Type B pancreatic cell (in vitro differentiated cells): ENCODE data around the gene WDR26. TPM values are rescaled to one million over a fixed set of nuclear protein-coding genes. Genes with fewer than 3 reads are reported as not detected.

Experiments used
- DNase-seq: peaks from one replicate; pipeline ENCODE4 v3.0.0; 2021; ENCODE audit warnings: mixed read lengths; ENCODE audit not compliant: unreplicated experiment; ENCODE audit errors: extremely low spot score
- H3K27ac Mint-ChIP-seq: 2 replicates; pipeline ENCODE4 v1.8.0; 2021; ENCODE audit warnings: mild to moderate bottlenecking, mixed read lengths
- H3K27me3 Mint-ChIP-seq: 2 replicates; pipeline ENCODE4 v1.8.0; 2021; ENCODE audit warnings: mixed read lengths
- H3K36me3 Mint-ChIP-seq: 2 replicates; pipeline ENCODE4 v1.8.0; 2021; ENCODE audit warnings: mixed read lengths
- H3K4me1 Mint-ChIP-seq: one replicate; pipeline ENCODE4 v1.8.0; 2021; ENCODE audit warnings: mixed read lengths; ENCODE audit not compliant: unreplicated experiment
- H3K4me3 Mint-ChIP-seq: 2 replicates; pipeline ENCODE4 v1.8.0; 2021; ENCODE audit warnings: mild to moderate bottlenecking, mixed read lengths
- H3K9me3 Mint-ChIP-seq: 2 replicates; pipeline ENCODE4 v1.8.0; 2021; ENCODE audit warnings: mixed read lengths
- total RNA-seq: library from RNA; stranded (reverse); gene quantifications from 2 replicates; pipeline ENCODE4 v1.2.1, GENCODE V29; 2021; ENCODE audit warnings: low replicate concordance
- TF ChIP-seq, protein P1 (sequence below): fragments of 200-600 bp; sonication (generic); conservative IDR thresholded peaks from 2 replicates; pipeline ENCODE4 v1.5.0; 2021; ENCODE audit warnings: antibody characterized with exemption, mild to moderate bottlenecking

The WDR26 gene
- total RNA-seq, 1 donor from 2014 or later, result 75.1 TPM

DNA sequence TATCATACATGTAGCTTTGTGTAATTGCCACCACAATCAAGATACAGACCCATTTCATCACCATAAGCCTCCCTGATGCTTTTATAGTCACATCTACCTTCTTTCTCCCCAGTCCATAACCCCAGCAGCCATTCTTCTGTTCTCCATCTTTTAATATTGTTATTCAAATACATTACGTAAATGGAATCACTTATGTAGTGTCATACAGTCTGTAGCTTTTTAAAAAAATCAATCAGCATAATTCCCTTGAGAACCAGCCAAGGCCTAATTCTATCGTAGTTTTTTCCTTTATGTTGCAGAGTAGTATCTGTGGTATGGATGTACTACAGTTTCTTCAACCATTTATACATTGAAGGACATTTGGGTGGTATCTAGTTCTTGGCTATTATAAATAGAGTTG lies 31.6 kb upstream of the WDR26 start:
- Mint-ChIP-seq H3K36me3 (no peaks in the 10 kb centered on the region), H3K27ac (no peak overlapping the region), H3K4me1 (no peaks in the 10 kb centered on the region), H3K4me3 (no peak overlapping the region), H3K27me3 (no peaks in the 10 kb centered on the region), H3K9me3 (no peaks in the 10 kb centered on the region)
- DNase-seq, result no peak
- TF ChIP-seq, protein P1, sequence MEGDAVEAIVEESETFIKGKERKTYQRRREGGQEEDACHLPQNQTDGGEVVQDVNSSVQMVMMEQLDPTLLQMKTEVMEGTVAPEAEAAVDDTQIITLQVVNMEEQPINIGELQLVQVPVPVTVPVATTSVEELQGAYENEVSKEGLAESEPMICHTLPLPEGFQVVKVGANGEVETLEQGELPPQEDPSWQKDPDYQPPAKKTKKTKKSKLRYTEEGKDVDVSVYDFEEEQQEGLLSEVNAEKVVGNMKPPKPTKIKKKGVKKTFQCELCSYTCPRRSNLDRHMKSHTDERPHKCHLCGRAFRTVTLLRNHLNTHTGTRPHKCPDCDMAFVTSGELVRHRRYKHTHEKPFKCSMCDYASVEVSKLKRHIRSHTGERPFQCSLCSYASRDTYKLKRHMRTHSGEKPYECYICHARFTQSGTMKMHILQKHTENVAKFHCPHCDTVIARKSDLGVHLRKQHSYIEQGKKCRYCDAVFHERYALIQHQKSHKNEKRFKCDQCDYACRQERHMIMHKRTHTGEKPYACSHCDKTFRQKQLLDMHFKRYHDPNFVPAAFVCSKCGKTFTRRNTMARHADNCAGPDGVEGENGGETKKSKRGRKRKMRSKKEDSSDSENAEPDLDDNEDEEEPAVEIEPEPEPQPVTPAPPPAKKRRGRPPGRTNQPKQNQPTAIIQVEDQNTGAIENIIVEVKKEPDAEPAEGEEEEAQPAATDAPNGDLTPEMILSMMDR, result no peak

DNA sequence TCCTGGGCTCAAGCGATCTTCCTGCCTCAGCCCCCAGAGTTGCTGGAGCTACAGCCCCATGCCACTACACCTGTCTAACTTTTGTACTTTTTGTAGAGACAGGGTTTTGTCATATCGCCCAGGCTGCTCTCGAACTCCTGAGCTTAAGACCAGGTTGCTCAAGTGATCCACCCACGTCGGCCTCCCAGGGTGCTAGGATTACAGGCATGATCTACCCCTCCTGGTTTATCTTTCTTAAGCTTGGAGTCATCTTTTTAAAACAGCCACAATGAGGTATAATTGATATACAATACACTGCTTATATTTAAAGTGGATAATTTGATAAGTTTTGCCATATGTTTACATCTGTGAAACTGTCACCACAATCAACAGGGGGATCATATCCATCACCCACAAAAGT lies 25.4 kb upstream of the WDR26 start:
- H3K36me3 Mint-ChIP-seq, result no peaks in the 10 kb centered on the region

GRCh38 chr1:224458996-224459395 lies 24.4 kb upstream of the WDR26 start:
- Mint-ChIP-seq H3K9me3 (no peaks in the 10 kb centered on the region), H3K4me1 (peaks cover 12% of the 10 kb centered on the region), H3K4me3 (no peak overlapping the region), H3K27ac (no peak overlapping the region), H3K36me3 (no peaks in the 10 kb centered on the region), H3K27me3 (no peaks in the 10 kb centered on the region)
- TF ChIP-seq, protein P1, result no peak
- no peak for DNase-seq

More for the DNA sequence above, 25.4 kb upstream of the WDR26 start:
- H3K27ac Mint-ChIP-seq, result no peak overlapping the region
- no peaks in the 10 kb centered on the region for H3K27me3 Mint-ChIP-seq
- no peak overlapping the region for H3K4me3 Mint-ChIP-seq
- H3K9me3 Mint-ChIP-seq, result no peaks in the 10 kb centered on the region
- no peak for DNase-seq
- TF ChIP-seq, protein P1, result no peak
- peaks cover 12% of the 10 kb centered on the region for H3K4me1 Mint-ChIP-seq

- H3K27ac Mint-ChIP-seq, result no peak overlapping the region
- H3K4me1 Mint-ChIP-seq, result peaks cover 12% of the 10 kb centered on the region
- no peaks in the 10 kb centered on the region for H3K27me3 Mint-ChIP-seq
- no peak overlapping the region for H3K4me3 Mint-ChIP-seq
- no peaks in the 10 kb centered on the region for H3K9me3 Mint-ChIP-seq
- TF ChIP-seq, protein P1, result no peak
- DNase-seq, result no peak
- no peaks in the 10 kb centered on the region for H3K36me3 Mint-ChIP-seq
These were observed 23.7 kb upstream of the WDR26 start for GRCh38 chr1:224458296-224458695.

- Mint-ChIP-seq H3K9me3 (no peaks in the 10 kb centered on the region), H3K27me3 (no peaks in the 10 kb centered on the region), H3K36me3 (no peaks in the 10 kb centered on the region), H3K4me3 (peak overlapping the region; percentile 49), H3K4me1 (peaks cover 12% of the 10 kb centered on the region), H3K27ac (peak overlapping the region; percentile 85)
- no peak for DNase-seq
- TF ChIP-seq, protein P1, result peak; percentile 32
These were observed 23.2 kb upstream of the WDR26 start for GRCh38 chr1:224457782-224458144.

DNA sequence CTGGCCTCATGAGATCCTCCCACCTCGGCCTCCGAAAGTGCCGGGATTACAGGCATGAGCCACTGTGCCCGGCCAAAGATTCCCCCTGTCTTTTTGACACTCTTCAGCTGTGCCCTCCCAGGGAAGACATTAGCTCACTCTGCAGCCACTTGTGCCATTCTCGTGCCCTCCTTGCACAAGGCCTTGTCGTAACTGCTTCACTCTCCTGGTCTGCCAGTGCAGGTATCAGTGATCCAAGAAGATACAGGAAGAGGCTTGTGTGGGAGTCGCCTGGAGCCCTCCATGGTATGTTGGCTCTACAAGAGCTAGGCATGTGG lies 22.0 kb upstream of the WDR26 start:
- DNase-seq, result no peak
- Mint-ChIP-seq H3K9me3 (no peaks in the 10 kb centered on the region), H3K27me3 (no peaks in the 10 kb centered on the region), H3K4me3 (no peak overlapping the region), H3K4me1 (peaks cover 12% of the 10 kb centered on the region), H3K36me3 (no peaks in the 10 kb centered on the region), H3K27ac (peak overlapping the region; percentile 85)
- TF ChIP-seq, protein P1, result peak; percentile 20
